GM21367 (cell line): ENCODE results near the gene DHRSX.
"Not testable (repeated sequence)": the region's sequence is repeated elsewhere in the genome, so short reads cannot be mapped to it uniquely, and the experiment has no call there.

Experiments
- ATAC-seq: cut with Tn5 transposase; IDR thresholded peaks from one replicate; pipeline ENCODE4 v1.9.1; 2021; ENCODE audit not compliant: unreplicated experiment

DHRSX gene

GRCh38 chrX:2457289-2458133 is 43.3 kb downstream of the DHRSX start:
- ATAC-seq = no peak

DNA sequence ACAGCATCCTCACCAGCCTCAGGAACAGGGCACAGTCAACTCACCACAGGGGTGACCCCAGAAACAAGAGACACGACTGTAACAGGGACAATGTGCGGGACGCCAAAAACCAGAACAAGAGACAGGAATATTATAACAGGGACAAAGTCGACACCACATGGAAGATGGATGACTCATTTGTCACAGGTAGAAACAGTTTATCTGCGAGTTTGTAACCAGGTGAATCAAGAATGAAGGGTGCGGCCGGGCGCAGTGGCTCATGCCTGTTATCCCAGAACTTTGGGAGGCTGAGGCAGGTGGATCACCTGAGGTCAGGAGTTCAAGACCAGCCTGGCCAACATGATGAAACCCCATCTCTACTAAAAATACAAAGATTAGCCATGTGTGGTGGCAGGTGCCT is 44.7 kb downstream of the DHRSX start:
- not testable (repeated sequence) for ATAC-seq

GRCh38 chrX:2454620-2455019 is 46.2 kb downstream of the DHRSX start:
- ATAC-seq = not testable (repeated sequence)

DNA sequence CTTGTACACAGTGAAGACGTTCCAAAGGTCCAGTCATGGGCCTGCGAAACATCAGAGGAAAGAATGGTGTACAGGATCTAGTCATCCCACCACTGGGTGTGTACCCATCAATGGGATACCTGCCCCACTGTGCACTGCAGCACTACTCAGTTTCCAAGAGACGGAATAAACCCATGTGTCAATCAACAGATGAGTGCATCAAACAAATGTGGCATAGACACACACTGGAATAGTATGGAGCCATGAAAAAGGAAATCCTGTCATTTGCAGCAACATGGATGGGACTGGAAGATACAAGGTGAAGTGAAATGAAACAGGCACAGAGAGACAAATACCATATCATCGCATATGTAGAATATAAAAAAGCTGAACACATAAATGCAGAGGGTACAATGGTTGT is 48.0 kb downstream of the DHRSX start:
- no peak for ATAC-seq

DNA sequence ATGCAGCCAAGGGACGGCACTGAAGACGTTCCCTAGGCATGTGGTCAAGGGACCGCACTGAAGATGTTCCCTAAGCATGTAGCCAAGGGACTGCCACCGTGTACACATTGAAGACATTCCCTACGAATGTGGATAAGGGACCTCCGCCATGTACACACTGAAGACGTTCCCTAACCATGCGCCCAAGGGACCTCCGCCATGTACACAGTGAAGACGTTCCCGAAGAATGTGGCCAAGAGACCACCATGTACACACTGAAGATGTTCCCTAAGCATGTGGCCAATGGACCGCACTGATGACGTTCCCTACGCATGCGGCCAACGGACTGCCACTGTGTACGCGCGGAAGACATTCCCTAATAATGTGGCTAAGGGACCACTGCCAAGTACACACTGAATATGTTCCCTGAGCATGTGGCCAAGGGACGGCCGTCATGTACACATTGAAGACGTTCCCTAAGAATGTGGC is 48.4 kb downstream of the DHRSX start:
- ATAC-seq = no peak

- no peak for ATAC-seq
Observed at GRCh38 chrX:2451501-2452316, 49.1 kb downstream of the DHRSX start.

GRCh38 chrX:2450681-2451080 is 50.1 kb downstream of the DHRSX start:
- ATAC-seq = no peak

- ATAC-seq = no peak
Observed at GRCh38 chrX:2449135-2449886, 51.5 kb downstream of the DHRSX start.

DNA sequence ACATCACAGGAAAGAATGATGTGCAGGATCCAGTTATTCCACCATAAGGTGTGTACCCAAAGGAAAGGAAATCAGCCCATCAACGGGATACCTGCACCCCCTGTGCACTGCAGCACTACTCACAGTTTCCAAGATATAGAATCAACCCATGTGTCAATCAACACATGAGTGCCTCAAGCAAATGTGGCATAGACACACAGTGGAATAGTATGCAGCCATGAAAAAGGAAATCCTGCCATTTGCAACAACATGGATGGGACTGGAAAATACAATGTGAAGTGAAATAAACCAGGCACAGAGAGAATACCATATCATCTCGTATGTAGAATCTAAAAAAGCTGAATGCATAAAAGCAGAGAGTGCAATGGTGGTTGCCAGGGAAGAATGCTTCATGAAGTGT is 53.3 kb downstream of the DHRSX start:
- no peak for ATAC-seq

GRCh38 chrX:2446815-2447214 is 54.0 kb downstream of the DHRSX start:
- no peak for ATAC-seq

- no peak for ATAC-seq
Observed at GRCh38 chrX:2445662-2446623, 54.8 kb downstream of the DHRSX start.

GRCh38 chrX:2442694-2443093 is 58.1 kb downstream of the DHRSX start:
- no peak for ATAC-seq

- no peak for ATAC-seq
Observed at GRCh38 chrX:2441466-2441865, 59.3 kb downstream of the DHRSX start.

- no peak for ATAC-seq
Observed at GRCh38 chrX:2439613-2440012, 61.2 kb downstream of the DHRSX start.

- no peak for ATAC-seq
Observed at GRCh38 chrX:2435465-2435864, 65.3 kb downstream of the DHRSX start.

GRCh38 chrX:2434270-2435163 is 66.3 kb downstream of the DHRSX start:
- no peak for ATAC-seq

GRCh38 chrX:2432298-2432863 is 68.4 kb downstream of the DHRSX start:
- ATAC-seq = no peak

- ATAC-seq = no peak
Observed at GRCh38 chrX:2430265-2430825, 70.4 kb downstream of the DHRSX start.

DNA sequence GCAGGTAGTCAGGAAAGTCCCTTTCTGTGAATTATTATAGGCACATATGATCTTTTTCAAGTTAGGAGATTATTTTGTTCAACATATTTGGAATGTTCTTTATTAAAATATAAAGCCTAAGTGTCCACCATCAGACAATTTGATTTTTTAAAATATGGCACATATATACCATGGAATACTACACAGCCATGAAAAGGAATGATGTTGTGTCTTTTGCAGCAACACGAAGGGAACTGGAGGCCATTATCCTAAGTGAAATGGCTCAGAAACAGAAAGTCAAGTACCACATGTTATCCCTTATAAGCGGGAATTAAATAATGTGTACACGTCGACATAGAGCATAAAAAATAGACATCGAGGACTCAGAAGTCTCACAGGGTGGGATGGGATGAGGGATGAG is 73.0 kb downstream of the DHRSX start:
- no peak for ATAC-seq
